Measurements from ENCODE around the gene KCTD21. TPM values are rescaled to one million over a fixed set of nuclear protein-coding genes. Genes with fewer than 3 reads are reported as not detected.

Gene KCTD21
- total RNA-seq, 1 experiment from 2014 or later, result 10.2 TPM

DNA sequence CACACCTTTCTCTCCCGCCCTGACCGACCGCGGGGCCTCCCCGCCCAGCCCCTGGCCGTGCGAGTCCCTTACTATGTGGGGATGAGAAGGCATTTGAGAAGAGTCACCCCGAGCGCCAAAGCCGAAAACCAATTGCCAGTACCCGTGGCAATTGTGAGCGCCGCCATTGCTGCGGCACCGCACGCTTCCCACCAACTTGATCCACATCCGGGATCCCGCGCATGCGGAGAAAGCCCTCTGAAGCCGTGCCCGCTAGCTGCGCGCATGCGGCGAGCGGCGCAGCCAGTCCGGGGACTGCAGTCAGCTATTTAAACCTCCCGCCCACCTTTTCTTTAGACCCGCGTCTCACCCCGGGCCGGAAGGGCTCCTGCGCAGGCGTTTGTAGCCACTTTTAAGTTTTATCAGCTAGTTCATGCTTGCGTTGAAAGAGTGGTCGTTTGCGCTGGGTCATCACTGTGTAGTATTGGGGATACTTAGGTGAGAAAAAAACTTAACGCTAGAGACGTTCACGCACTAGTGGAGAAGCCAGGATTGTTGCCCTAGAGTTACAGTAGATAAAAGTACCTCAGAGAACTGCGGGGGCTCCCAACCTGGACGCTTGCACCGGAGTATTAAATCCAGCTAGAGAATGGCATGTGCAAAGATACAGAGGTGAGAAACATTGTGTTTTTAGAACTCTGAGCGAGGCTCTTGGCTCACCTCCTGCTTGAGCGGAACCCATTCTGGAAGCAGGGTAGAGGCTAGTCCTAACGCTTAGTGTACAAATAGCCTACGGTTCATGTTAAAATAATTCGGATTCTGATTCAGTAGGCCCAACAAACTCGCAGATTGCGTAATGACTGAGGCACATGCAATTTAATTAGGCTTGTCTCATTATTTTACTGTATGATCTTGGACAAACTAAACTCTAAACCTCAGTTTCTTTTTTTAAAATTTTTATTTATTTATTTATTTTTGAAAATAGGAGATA lies 48.7 kb downstream of the KCTD21 start, which contains the start of gene ALG8:
Gene ALG8, minus strand, starts transcription at position 205 of the 970 bp plus-strand sequence. Its CDS starts 38 bp downstream, at position 167.
- peak within 1 kb of the TSS; percentile 89 for H3K27ac Mint-ChIP-seq (ENCODE audit: low read depth, unreplicated experiment)
- POLR2A ChIA-PET, result interaction anchor here (0.5 to 2.9 kb wide), 16 partner anchors 9 to 435 kb away, joined by 3 to 50 read pairs (median 4); partner anchors contain the start of genes INTS4, KCTD21, NARS2 and NDUFC2
- BruUV-seq (replicated peaks), result TSS peak; percentile 89
- H3K4me3 Mint-ChIP-seq (ENCODE audit: unreplicated experiment), result peak within 1 kb of the TSS; percentile 93
- TF ChIP-seq, protein P1, sequence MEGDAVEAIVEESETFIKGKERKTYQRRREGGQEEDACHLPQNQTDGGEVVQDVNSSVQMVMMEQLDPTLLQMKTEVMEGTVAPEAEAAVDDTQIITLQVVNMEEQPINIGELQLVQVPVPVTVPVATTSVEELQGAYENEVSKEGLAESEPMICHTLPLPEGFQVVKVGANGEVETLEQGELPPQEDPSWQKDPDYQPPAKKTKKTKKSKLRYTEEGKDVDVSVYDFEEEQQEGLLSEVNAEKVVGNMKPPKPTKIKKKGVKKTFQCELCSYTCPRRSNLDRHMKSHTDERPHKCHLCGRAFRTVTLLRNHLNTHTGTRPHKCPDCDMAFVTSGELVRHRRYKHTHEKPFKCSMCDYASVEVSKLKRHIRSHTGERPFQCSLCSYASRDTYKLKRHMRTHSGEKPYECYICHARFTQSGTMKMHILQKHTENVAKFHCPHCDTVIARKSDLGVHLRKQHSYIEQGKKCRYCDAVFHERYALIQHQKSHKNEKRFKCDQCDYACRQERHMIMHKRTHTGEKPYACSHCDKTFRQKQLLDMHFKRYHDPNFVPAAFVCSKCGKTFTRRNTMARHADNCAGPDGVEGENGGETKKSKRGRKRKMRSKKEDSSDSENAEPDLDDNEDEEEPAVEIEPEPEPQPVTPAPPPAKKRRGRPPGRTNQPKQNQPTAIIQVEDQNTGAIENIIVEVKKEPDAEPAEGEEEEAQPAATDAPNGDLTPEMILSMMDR (IDR thresholded peaks at IDR 0.05; ENCODE audit: unreplicated experiment), result no peak
- intact Hi-C loops (cut with micrococcal nuclease), result loop anchor here (1.0 kb wide), 1 partner anchor 47 kb away; no protein-coding TSS in a partner anchor
- H3K4me1 Mint-ChIP-seq (ENCODE audit: insufficient read depth, unreplicated experiment), result peaks cover 17% of the 10 kb centered on the region
- peaks cover 34% of the 10 kb centered on the region for H3K36me3 Mint-ChIP-seq (ENCODE audit: insufficient read depth, unreplicated experiment)
- DNase-seq (ENCODE audit: unreplicated experiment), result peak; percentile 93
- no peaks in the 10 kb centered on the region for H3K9me3 Mint-ChIP-seq (ENCODE audit: unreplicated experiment)
- no peaks in the 10 kb centered on the region for H3K27me3 Mint-ChIP-seq (ENCODE audit: insufficient read depth, unreplicated experiment)
- CTCF ChIA-PET, result interaction anchor here (0.6 to 3.8 kb wide), 8 partner anchors 11 to 1092 kb away, joined by 3 to 17 read pairs (median 3); no protein-coding TSS in a partner anchor

- POLR2A ChIA-PET, result interaction anchor here (0.5 to 2.9 kb wide), 14 partner anchors 8 to 436 kb away, joined by 3 to 50 read pairs (median 4); partner anchors contain the start of genes INTS4, KCTD21, NARS2 and NDUFC2
- no peaks in the 10 kb centered on the region for H3K27me3 Mint-ChIP-seq (ENCODE audit: insufficient read depth, unreplicated experiment)
- intact Hi-C loops (cut with micrococcal nuclease), result loop anchor here (1.0 kb wide), 1 partner anchor 47 kb away; no protein-coding TSS in a partner anchor
- peaks cover 34% of the 10 kb centered on the region for H3K36me3 Mint-ChIP-seq (ENCODE audit: insufficient read depth, unreplicated experiment)
- TSS peak; percentile 70 for BruUV-seq (replicated peaks)
- H3K4me3 Mint-ChIP-seq (ENCODE audit: unreplicated experiment), result peak overlapping the region; percentile 93
- TF ChIP-seq, protein P1 (IDR thresholded peaks at IDR 0.05; ENCODE audit: unreplicated experiment), result no peak
- DNase-seq (ENCODE audit: unreplicated experiment), result peak; percentile 22
- H3K4me1 Mint-ChIP-seq (ENCODE audit: insufficient read depth, unreplicated experiment), result peaks cover 17% of the 10 kb centered on the region
- H3K9me3 Mint-ChIP-seq (ENCODE audit: unreplicated experiment), result no peaks in the 10 kb centered on the region
- peak overlapping the region; percentile 89 for H3K27ac Mint-ChIP-seq (ENCODE audit: low read depth, unreplicated experiment)
- CTCF ChIA-PET, result interaction anchor here (0.6 to 3.8 kb wide), 7 partner anchors 10 to 425 kb away, joined by 3 to 17 read pairs (median 4); no protein-coding TSS in a partner anchor
Measured at GRCh38 chr11:78138694-78139421, 49.6 kb downstream of the KCTD21 start.

DNA sequence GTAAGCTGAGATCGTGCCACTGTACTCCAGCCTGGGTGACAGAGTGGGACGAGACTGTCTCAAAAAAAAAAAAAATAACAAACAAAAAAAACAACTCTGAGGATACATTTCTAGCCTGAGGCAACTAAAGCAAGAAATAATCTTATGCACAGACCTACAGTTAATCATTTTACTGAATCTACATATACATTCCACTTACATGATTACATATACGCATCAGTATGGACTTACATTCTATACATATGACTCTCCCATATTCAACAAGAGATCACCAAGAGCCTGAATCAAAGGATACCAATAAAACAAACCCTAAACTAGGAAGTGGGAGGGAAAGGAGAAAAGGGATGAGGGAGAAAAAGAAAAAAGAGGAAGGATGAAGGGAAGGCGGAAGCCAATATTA lies 50.1 kb downstream of the KCTD21 start:
- H3K4me3 Mint-ChIP-seq (ENCODE audit: unreplicated experiment), result peak overlapping the region; percentile 93
- peaks cover 34% of the 10 kb centered on the region for H3K36me3 Mint-ChIP-seq (ENCODE audit: insufficient read depth, unreplicated experiment)
- H3K27ac Mint-ChIP-seq (ENCODE audit: low read depth, unreplicated experiment), result peak overlapping the region; percentile 89
- no peaks in the 10 kb centered on the region for H3K9me3 Mint-ChIP-seq (ENCODE audit: unreplicated experiment)
- TF ChIP-seq, protein P1 (IDR thresholded peaks at IDR 0.05; ENCODE audit: unreplicated experiment), result no peak
- H3K4me1 Mint-ChIP-seq (ENCODE audit: insufficient read depth, unreplicated experiment), result peaks cover 17% of the 10 kb centered on the region
- H3K27me3 Mint-ChIP-seq (ENCODE audit: insufficient read depth, unreplicated experiment), result no peaks in the 10 kb centered on the region
- DNase-seq (ENCODE audit: unreplicated experiment), result no peak
- BruUV-seq (replicated peaks), result no TSS peak
- ChIA-PET POLR2A (interaction anchor here (0.6 to 2.9 kb wide), 6 partner anchors 11 to 435 kb away, joined by 3 to 50 read pairs (median 5); partner anchors contain the start of genes KCTD21, NDUFC2 and USP35), CTCF (interaction anchor here (0.6 to 3.8 kb wide), 3 partner anchors 9 to 426 kb away, joined by 4 to 17 read pairs (median 5); no protein-coding TSS in a partner anchor)
- intact Hi-C loops (cut with micrococcal nuclease), result no loop called here

All from MCF 10A (cell line).